Panc1 (cell line): Measurements from ENCODE around the gene SEC63.

Source experiments
- CTCF ChIP-seq: fragments of 450-650 bp; IDR thresholded peaks from 2 replicates; pipeline ENCODE4 v1.5.1; 2017; ENCODE audit warnings: mild to moderate bottlenecking
- REST ChIP-seq, 2 experiments: IDR thresholded peaks; 2 replicates each; pipeline ENCODE4 v1.6.1; 2011 to 2012; ENCODE audit warnings: low read depth in 2 of 2, control low read depth in 1 of 2, low read length in 1 of 2, mild to moderate bottlenecking in 1 of 2, moderate library complexity in 1 of 2; ENCODE audit not compliant: insufficient read depth in 1 of 2

GRCh38 chr6:107846262-107846795 lies 111.7 kb downstream of the SEC63 start:
- TF ChIP-seq CTCF (no peak), REST (IDR thresholded peaks at IDR 0.05; ENCODE audit: insufficient read depth in 1 of 2, low read depth in 2 of 2, low read length in 1 of 2) (no peak)
